Osteocyte (in vitro differentiated cells): ENCODE measurements around the gene MYF5. TPM values are rescaled to one million over a fixed set of nuclear protein-coding genes. Genes with fewer than 3 reads are reported as not detected.

Source experiments
- DNase-seq: peaks from one replicate; pipeline ENCODE4 v3.0.0; 2021; ENCODE audit warnings: mixed read lengths; ENCODE audit not compliant: unreplicated experiment; ENCODE audit errors: extremely low spot score
- H3K27ac Mint-ChIP-seq: one replicate; pipeline ENCODE4 v1.8.0; 2021; ENCODE audit warnings: mild to moderate bottlenecking, mixed read lengths; ENCODE audit not compliant: unreplicated experiment
- H3K27me3 Mint-ChIP-seq: one replicate; pipeline ENCODE4 v1.8.0; 2021; ENCODE audit warnings: mixed read lengths; ENCODE audit not compliant: unreplicated experiment
- H3K36me3 Mint-ChIP-seq: one replicate; pipeline ENCODE4 v1.8.0; 2021; ENCODE audit warnings: mixed read lengths; ENCODE audit not compliant: unreplicated experiment
- H3K4me1 Mint-ChIP-seq: one replicate; pipeline ENCODE4 v1.8.0; 2021; ENCODE audit warnings: mixed read lengths; ENCODE audit not compliant: unreplicated experiment
- H3K4me3 Mint-ChIP-seq: one replicate; pipeline ENCODE4 v1.8.0; 2021; ENCODE audit warnings: mild to moderate bottlenecking, moderate library complexity, mixed read lengths; ENCODE audit not compliant: unreplicated experiment
- H3K9me3 Mint-ChIP-seq: one replicate; pipeline ENCODE4 v1.8.0; 2021; ENCODE audit warnings: mixed read lengths; ENCODE audit not compliant: unreplicated experiment
- total RNA-seq: library from RNA; stranded (reverse); gene quantifications from 2 replicates; pipeline ENCODE4 v1.2.1, GENCODE V29; 2021
- TF ChIP-seq, protein P1 (sequence below): fragments of 200-600 bp; sonication (generic); IDR thresholded peaks from 2 replicates; pipeline ENCODE4 v1.5.0; 2021; ENCODE audit warnings: antibody characterized with exemption, mild to moderate bottlenecking, moderate library complexity

The MYF5 gene
- total RNA-seq, 1 donor from 2014 or later: not detected

DNA sequence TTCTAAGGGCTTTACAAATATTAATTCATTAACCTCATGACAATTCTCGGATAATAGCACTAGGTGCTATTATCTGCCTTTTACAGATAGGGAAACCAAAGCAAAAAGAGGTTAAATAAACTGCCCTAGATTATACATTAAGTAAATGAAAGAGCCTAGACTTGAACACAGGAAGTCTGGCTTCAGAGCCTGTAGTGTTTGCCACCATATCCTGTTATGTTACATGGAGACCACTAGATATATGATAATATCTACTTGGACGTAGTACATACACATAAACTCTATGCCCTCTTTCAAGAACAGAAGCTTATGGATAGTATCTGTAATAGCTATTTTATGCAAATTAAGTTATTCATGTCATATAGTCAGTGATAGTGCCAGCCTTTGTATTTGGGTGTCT, 26.2 kb upstream of the MYF5 start:
- Mint-ChIP-seq H3K9me3 (peaks cover 5% of the 10 kb centered on the region), H3K27ac (no peak overlapping the region), H3K4me1 (no peaks in the 10 kb centered on the region), H3K36me3 (peaks cover 2% of the 10 kb centered on the region), H3K4me3 (no peak overlapping the region), H3K27me3 (no peaks in the 10 kb centered on the region)
- DNase-seq: no peak
- TF ChIP-seq, protein P1, sequence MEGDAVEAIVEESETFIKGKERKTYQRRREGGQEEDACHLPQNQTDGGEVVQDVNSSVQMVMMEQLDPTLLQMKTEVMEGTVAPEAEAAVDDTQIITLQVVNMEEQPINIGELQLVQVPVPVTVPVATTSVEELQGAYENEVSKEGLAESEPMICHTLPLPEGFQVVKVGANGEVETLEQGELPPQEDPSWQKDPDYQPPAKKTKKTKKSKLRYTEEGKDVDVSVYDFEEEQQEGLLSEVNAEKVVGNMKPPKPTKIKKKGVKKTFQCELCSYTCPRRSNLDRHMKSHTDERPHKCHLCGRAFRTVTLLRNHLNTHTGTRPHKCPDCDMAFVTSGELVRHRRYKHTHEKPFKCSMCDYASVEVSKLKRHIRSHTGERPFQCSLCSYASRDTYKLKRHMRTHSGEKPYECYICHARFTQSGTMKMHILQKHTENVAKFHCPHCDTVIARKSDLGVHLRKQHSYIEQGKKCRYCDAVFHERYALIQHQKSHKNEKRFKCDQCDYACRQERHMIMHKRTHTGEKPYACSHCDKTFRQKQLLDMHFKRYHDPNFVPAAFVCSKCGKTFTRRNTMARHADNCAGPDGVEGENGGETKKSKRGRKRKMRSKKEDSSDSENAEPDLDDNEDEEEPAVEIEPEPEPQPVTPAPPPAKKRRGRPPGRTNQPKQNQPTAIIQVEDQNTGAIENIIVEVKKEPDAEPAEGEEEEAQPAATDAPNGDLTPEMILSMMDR: no peak

DNA sequence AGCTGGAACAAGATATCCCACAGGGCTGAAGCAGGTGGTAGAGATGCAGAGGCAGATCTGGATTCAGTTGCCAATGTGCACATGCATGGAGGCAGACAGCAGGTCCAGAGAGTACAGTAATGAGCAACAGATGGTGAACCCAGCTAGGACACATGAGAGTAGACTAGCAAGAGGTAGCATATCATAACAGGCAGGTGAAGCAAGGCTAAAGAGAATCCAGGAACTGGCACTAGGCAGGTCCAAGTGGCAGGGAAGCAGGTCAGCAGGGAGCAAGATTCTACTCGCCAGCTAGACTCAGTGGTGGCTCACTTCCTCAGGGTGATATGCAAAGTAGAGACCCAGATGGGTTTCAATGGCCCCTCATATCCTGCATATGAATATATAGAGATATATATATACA, 24.6 kb upstream of the MYF5 start:
- TF ChIP-seq, protein P1: no peak
- H3K4me3 Mint-ChIP-seq: no peak overlapping the region
- no peaks in the 10 kb centered on the region for H3K4me1 Mint-ChIP-seq
- no peaks in the 10 kb centered on the region for H3K9me3 Mint-ChIP-seq
- no peaks in the 10 kb centered on the region for H3K27me3 Mint-ChIP-seq
- no peaks in the 10 kb centered on the region for H3K36me3 Mint-ChIP-seq
- DNase-seq: no peak
- H3K27ac Mint-ChIP-seq: no peak overlapping the region

DNA sequence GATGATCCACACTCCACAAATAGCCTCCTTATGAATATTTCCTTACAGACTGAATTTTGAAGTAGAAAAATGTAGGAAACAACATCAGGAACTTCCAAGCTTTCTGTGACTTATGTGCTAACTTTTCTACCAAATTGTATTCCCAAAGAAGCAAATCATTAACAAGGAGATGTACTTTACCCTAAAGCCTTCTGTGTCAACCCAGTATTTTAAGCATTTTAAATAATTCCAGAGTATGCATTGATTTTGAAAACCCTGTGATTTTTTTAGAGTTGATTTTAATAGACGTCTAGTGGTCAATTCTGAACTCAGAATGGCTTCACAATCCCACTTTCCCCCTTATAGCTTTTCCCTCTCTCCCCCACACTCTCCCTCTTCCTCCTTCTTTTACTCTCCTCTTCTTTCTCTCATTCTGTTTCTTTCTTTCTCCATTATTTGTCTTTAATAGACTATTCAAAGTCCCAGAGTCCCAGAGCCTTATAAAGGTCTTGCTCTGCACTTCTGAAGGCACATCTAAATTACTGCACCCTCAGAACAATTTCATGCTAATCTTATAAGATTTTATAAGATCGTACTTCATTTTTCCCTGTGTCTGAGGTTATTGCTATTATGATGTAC, 19.3 kb upstream of the MYF5 start:
- TF ChIP-seq, protein P1: no peak
- Mint-ChIP-seq H3K9me3 (no peaks in the 10 kb centered on the region), H3K27me3 (no peaks in the 10 kb centered on the region), H3K36me3 (no peaks in the 10 kb centered on the region), H3K27ac (no peak overlapping the region), H3K4me1 (no peaks in the 10 kb centered on the region), H3K4me3 (no peak overlapping the region)
- no peak for DNase-seq

DNA sequence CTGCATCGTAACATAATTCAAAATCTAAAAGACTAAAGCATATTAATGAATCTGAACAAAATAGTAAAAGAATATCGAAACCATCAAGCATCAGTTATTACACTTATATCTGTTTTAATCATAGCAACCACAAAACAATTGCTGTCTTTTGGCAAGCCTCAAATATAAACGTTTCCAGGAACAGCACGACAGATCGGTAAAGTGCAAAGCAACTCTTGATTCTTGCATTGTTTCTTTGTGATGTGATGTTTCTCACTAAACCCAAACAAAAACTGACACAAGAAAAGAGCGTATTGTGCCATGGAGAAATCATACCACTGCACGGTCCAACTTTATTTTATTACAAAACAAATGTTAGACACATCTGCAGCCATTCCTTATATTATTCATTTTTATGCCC, 18.5 kb upstream of the MYF5 start:
- no peak for DNase-seq
- Mint-ChIP-seq H3K36me3 (no peaks in the 10 kb centered on the region), H3K4me1 (peaks cover 8% of the 10 kb centered on the region), H3K27me3 (no peaks in the 10 kb centered on the region), H3K4me3 (no peak overlapping the region), H3K9me3 (no peaks in the 10 kb centered on the region), H3K27ac (no peak overlapping the region)
- TF ChIP-seq, protein P1: no peak

DNA sequence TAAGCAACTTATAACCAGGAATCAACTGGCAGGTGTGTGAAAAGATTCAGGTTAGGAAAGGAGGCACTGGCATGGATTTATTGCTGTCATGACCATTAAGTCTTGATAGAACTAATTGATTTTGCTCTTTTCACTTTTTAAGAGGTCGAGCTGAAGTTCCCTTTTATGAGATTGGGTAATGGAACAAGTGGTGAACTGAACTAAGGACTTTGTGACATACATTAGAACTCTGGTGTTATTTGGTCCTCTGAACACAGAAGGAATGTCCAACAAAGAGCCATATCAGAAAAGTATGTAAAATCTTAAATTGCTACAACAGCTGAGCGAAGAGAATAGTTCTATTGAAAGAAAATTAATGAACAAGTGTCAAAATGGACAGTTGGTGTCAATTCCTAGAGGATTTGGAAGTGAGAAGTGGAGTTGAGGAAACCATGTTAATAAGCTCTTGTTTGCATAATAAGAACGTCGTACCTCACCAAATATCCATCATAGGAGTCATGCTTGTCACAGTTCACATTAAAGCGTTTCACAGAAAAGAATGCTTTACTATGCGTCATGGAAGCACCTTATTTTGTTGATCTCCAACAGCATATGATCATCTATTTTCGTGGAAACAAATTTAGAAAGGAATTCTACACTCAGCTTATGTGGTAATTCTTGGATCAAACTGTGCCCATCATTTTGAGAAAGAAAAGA, 17.7 kb upstream of the MYF5 start:
- peaks cover 10% of the 10 kb centered on the region for H3K4me1 Mint-ChIP-seq
- H3K4me3 Mint-ChIP-seq: no peak overlapping the region
- H3K27ac Mint-ChIP-seq: no peak overlapping the region
- H3K36me3 Mint-ChIP-seq: no peaks in the 10 kb centered on the region
- H3K27me3 Mint-ChIP-seq: no peaks in the 10 kb centered on the region
- H3K9me3 Mint-ChIP-seq: no peaks in the 10 kb centered on the region
- DNase-seq: no peak
- TF ChIP-seq, protein P1: no peak
